MCF 10A (cell line): ENCODE results near the gene OR8G5. TPM values are rescaled to one million over a fixed set of nuclear protein-coding genes. Genes with fewer than 3 reads are reported as not detected.
A peak's percentile ranks its signal among the peaks of the same experiment; 100 is the strongest.
"Not testable (repeated sequence)": the region's sequence is repeated elsewhere in the genome, so short reads cannot be mapped to it uniquely, and the experiment has no call there.

ENCODE experiments used
- BruUV-seq: library from RNA; stranded (reverse); fragments of 400-500 nt; replicated peaks from 2 replicates; lab custom pipeline; 2021; lab: Mats Ljungman, UMichigan
- CTCF ChIA-PET: fragments of 300-600 bp; sonication (Branson Sonifier 250); formaldehyde crosslinking; extraction: SDS; loops from one replicate; lab custom pipeline; 2021; ENCODE audit warnings: antibody characterized with exemption, inconsistent platforms; lab: Yijun Ruan, JAX
- POLR2A ChIA-PET: fragments of 300-600, 350-650 bp; sonication (Branson Sonifier 250); formaldehyde crosslinking; extraction: SDS; loops from one replicate; lab custom pipeline; 2020; ENCODE audit warnings: antibody characterized with exemption, inconsistent platforms; lab: Yijun Ruan, JAX
- DNase-seq: peaks from one replicate; pipeline ENCODE4 v3.0.0-alpha.2; 2018; ENCODE audit not compliant: unreplicated experiment
- H3K27ac Mint-ChIP-seq: one replicate; pipeline ENCODE4 v1.8.0; 2022; ENCODE audit warnings: mild to moderate bottlenecking, low read depth, mixed read lengths; ENCODE audit not compliant: unreplicated experiment
- H3K27me3 Mint-ChIP-seq: one replicate; pipeline ENCODE4 v1.8.0; 2022; ENCODE audit warnings: mixed read lengths; ENCODE audit not compliant: insufficient read depth, unreplicated experiment
- H3K36me3 Mint-ChIP-seq: one replicate; pipeline ENCODE4 v1.8.0; 2022; ENCODE audit warnings: mild to moderate bottlenecking, moderate library complexity, mixed read lengths; ENCODE audit not compliant: insufficient read depth, unreplicated experiment
- H3K4me1 Mint-ChIP-seq: one replicate; pipeline ENCODE4 v1.8.0; 2022; ENCODE audit warnings: mixed read lengths; ENCODE audit not compliant: insufficient read depth, unreplicated experiment
- H3K4me3 Mint-ChIP-seq: one replicate; pipeline ENCODE4 v1.8.0; 2022; ENCODE audit warnings: mild to moderate bottlenecking, moderate library complexity, mixed read lengths; ENCODE audit not compliant: unreplicated experiment
- H3K9me3 Mint-ChIP-seq: one replicate; pipeline ENCODE4 v1.8.0; 2022; ENCODE audit warnings: mixed read lengths; ENCODE audit not compliant: unreplicated experiment
- CTCF ChIP-seq: fragments of 200-600 bp; IDR thresholded peaks from one replicate; pipeline ENCODE4 v1.8.0; 2022; ENCODE audit warnings: antibody characterized with exemption, mild to moderate bottlenecking; ENCODE audit not compliant: unreplicated experiment
- intact Hi-C: fragments of 100-400 bp; cut with micrococcal nuclease; formaldehyde crosslinking; loops from 2 replicates; pipeline ENCODE4 v1.14.1; 2022
- total RNA-seq: library from RNA; stranded (reverse); gene quantifications from 2 replicates; pipeline ENCODE4 v1.2.3, GENCODE V29; 2022

OR8G5 gene
- total RNA-seq, 1 experiment from 2014 or later, result not detected

GRCh38 chr11:124270886-124271285 is 14.7 kb downstream of the OR8G5 start:
- H3K36me3 Mint-ChIP-seq, H3K4me1 Mint-ChIP-seq, H3K27ac Mint-ChIP-seq, CTCF ChIA-PET, DNase-seq, BruUV-seq, H3K9me3 Mint-ChIP-seq, intact Hi-C loops, POLR2A ChIA-PET, H3K4me3 Mint-ChIP-seq: not testable (repeated sequence)
- H3K27me3 Mint-ChIP-seq, result peaks cover 60% of the 10 kb centered on the region

- Mint-ChIP-seq H3K4me3 (no peak overlapping the region), H3K9me3 (no peaks in the 10 kb centered on the region), H3K27me3 (peaks cover 34% of the 10 kb centered on the region), H3K4me1 (no peaks in the 10 kb centered on the region), H3K27ac (no peak overlapping the region), H3K36me3 (no peaks in the 10 kb centered on the region)
- no peak for DNase-seq
- ChIA-PET POLR2A (no interaction called here), CTCF (no interaction called here)
- intact Hi-C loops, result no loop called here
- BruUV-seq, result no TSS peak
- no peak for TF ChIP-seq CTCF
These were observed 17.8 kb downstream of the OR8G5 start for GRCh38 chr11:124274000-124274399.

- H3K27me3 Mint-ChIP-seq, result peaks cover 13% of the 10 kb centered on the region
- H3K27ac Mint-ChIP-seq, result no peak overlapping the region
- H3K36me3 Mint-ChIP-seq, result no peaks in the 10 kb centered on the region
- DNase-seq, result no peak
- BruUV-seq, result no TSS peak
- no peak for TF ChIP-seq CTCF
- intact Hi-C loops, result no loop called here
- H3K4me3 Mint-ChIP-seq, result no peak overlapping the region
- H3K4me1 Mint-ChIP-seq, result no peaks in the 10 kb centered on the region
- H3K9me3 Mint-ChIP-seq, result peaks cover 8% of the 10 kb centered on the region
- ChIA-PET CTCF (interaction anchor here (0.6 to 0.9 kb wide), 2 partner anchors 82 to 718 kb away, joined by 3 to 4 read pairs; no protein-coding TSS in a partner anchor), POLR2A (no interaction called here)
These were observed 19.9 kb downstream of the OR8G5 start for GRCh38 chr11:124276081-124276480.

- DNase-seq, result no peak
- H3K27me3 Mint-ChIP-seq, result peaks cover 2% of the 10 kb centered on the region
- no TSS peak for BruUV-seq
- no peak overlapping the region for H3K27ac Mint-ChIP-seq
- no peak overlapping the region for H3K4me3 Mint-ChIP-seq
- peaks cover 16% of the 10 kb centered on the region for H3K9me3 Mint-ChIP-seq
- ChIA-PET CTCF (interaction anchor here (1.0 to 1.8 kb wide), 2 partner anchors 202 to 206 kb away, joined by 4 to 5 read pairs; no protein-coding TSS in a partner anchor), POLR2A (interaction anchor here (0.5 kb wide), 1 partner anchor 45 kb away, joined by 3 read pairs; no protein-coding TSS in a partner anchor)
- no peaks in the 10 kb centered on the region for H3K36me3 Mint-ChIP-seq
- intact Hi-C loops, result no loop called here
- TF ChIP-seq CTCF, result no peak
- H3K4me1 Mint-ChIP-seq, result no peaks in the 10 kb centered on the region
These were observed 21.0 kb downstream of the OR8G5 start for GRCh38 chr11:124277207-124277606.

GRCh38 chr11:124277804-124278203 is 21.6 kb downstream of the OR8G5 start:
- intact Hi-C loops, result loop anchor here (1.0 kb wide), 1 partner anchor 207 kb away; no protein-coding TSS in a partner anchor
- ChIA-PET CTCF (interaction anchor here (1.0 to 1.8 kb wide), 3 partner anchors 203 to 208 kb away, joined by 3 to 5 read pairs (median 4); no protein-coding TSS in a partner anchor), POLR2A (no interaction called here)
- no peak for TF ChIP-seq CTCF
- no peaks in the 10 kb centered on the region for H3K27me3 Mint-ChIP-seq
- no peaks in the 10 kb centered on the region for H3K4me1 Mint-ChIP-seq
- peak; percentile 12 for DNase-seq
- BruUV-seq, result no TSS peak
- no peaks in the 10 kb centered on the region for H3K36me3 Mint-ChIP-seq
- H3K27ac Mint-ChIP-seq, result no peak overlapping the region
- no peak overlapping the region for H3K4me3 Mint-ChIP-seq
- peaks cover 16% of the 10 kb centered on the region for H3K9me3 Mint-ChIP-seq
